K562 (cell line): Measurements from ENCODE around the gene PPP1R14D.

Source experiments
- CBX3 ChIP-seq, 2 experiments: IDR thresholded peaks; 1 replicate in 1 of 2; 2 replicates in 1 of 2; pipeline ENCODE4 v1.6.1; 2012; ENCODE audit warnings: inconsistent platforms in 2 of 2, low read length in 2 of 2, borderline replicate concordance in 1 of 2, control low read depth in 1 of 2
- CEBPB ChIP-seq: fragments of 450-650 bp; IDR thresholded peaks from 2 replicates; pipeline ENCODE4 v1.6.1; 2016; ENCODE audit warnings: missing genetic modification characterization, missing compliant biosample characterization
- ESRRA ChIP-seq: fragments of 450-650 bp; IDR thresholded peaks from 2 replicates; pipeline ENCODE4 v1.6.1; 2014; ENCODE audit warnings: low read depth, mild to moderate bottlenecking, moderate library complexity, borderline replicate concordance
- HLTF ChIP-seq: fragments of 450-650 bp; IDR thresholded peaks from 2 replicates; pipeline ENCODE4 v1.6.1; 2016
- PHF20 ChIP-seq: fragments of 450-650 bp; IDR thresholded peaks from 2 replicates; pipeline ENCODE4 v1.6.1; 2018; ENCODE audit not compliant: partially characterized antibody
- TGIF2 ChIP-seq: sonication (generic); formaldehyde crosslinking; IDR thresholded peaks from 2 replicates; pipeline ENCODE4 v1.8.1; 2022; ENCODE audit warnings: mild to moderate bottlenecking, missing genetic modification reagents, moderate library complexity
- ZNF121 ChIP-seq: sonication (generic); formaldehyde crosslinking; conservative IDR thresholded peaks from 2 replicates; pipeline ENCODE4 v1.8.0; 2022; ENCODE audit warnings: missing genetic modification reagents
- ZNF76 ChIP-seq: fragments of 250-450 bp; sonication (Bioruptor Pico); IDR thresholded peaks from 2 replicates; pipeline ENCODE4 v1.4.0; 2020; ENCODE audit warnings: mild to moderate bottlenecking, moderate library complexity, borderline replicate concordance
- TF ChIP-seq, protein P1 (sequence below), 3 experiments: IDR thresholded peaks in 2 of 3; conservative IDR thresholded peaks in 1 of 3; 2 replicates each; pipeline ENCODE4 v1.5.1; 2011 to 2012; ENCODE audit warnings: low read length in 3 of 3, mild to moderate bottlenecking in 3 of 3, control low read depth in 2 of 3, improper control_type of control experiment in 1 of 3, inconsistent platforms in 1 of 3, low read depth in 1 of 3, mixed read lengths in 1 of 3, moderate library complexity in 1 of 3; ENCODE audit not compliant: insufficient read depth in 2 of 3

DNA sequence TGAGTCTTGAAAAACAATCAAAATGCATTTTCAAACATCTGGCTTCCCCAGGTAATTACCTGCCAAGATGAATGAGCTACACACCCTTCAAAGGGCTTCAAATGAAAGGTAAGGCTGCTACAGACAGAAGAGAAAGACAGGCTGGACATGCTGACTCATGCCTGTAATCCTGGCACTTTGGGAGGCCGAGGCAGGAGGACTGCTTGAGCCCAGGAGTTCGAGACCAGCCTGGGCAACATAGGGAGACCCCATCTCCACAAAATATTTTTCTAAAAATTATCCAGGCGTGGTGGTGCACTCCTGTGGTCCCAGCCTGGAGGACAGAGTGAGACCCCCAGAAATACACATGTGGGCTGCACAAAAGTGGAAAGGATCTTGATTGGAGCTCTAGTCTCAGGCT, 36.1 kb downstream of the PPP1R14D start:
- TF ChIP-seq TGIF2 (CRISPR knock-in tag) (no peak), CBX3 (IDR thresholded peaks at IDR 0.05; ENCODE audit: borderline replicate concordance in 1 of 2, low read length in 2 of 2) (no peak), HLTF (no peak), ZNF76 (CRISPR knock-in tag) (no peak), PHF20 (no peak), ESRRA (no peak), CEBPB (tag) (no peak), ZNF121 (peak; percentile 26; the same call in 1 of the 2 replicates)
- TF ChIP-seq, protein P1, sequence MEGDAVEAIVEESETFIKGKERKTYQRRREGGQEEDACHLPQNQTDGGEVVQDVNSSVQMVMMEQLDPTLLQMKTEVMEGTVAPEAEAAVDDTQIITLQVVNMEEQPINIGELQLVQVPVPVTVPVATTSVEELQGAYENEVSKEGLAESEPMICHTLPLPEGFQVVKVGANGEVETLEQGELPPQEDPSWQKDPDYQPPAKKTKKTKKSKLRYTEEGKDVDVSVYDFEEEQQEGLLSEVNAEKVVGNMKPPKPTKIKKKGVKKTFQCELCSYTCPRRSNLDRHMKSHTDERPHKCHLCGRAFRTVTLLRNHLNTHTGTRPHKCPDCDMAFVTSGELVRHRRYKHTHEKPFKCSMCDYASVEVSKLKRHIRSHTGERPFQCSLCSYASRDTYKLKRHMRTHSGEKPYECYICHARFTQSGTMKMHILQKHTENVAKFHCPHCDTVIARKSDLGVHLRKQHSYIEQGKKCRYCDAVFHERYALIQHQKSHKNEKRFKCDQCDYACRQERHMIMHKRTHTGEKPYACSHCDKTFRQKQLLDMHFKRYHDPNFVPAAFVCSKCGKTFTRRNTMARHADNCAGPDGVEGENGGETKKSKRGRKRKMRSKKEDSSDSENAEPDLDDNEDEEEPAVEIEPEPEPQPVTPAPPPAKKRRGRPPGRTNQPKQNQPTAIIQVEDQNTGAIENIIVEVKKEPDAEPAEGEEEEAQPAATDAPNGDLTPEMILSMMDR (IDR thresholded peaks at IDR 0.05 in 2 of 3, conservative IDR thresholded peaks at IDR 0.05 in 1 of 3; ENCODE audit: insufficient read depth in 2 of 3, low read depth in 1 of 3, low read length in 3 of 3) = no peak
